GM18909 (cell line): Measurements from ENCODE around the gene ERAL1.
"Not testable (repeated sequence)": the region's sequence is repeated elsewhere in the genome, so short reads cannot be mapped to it uniquely, and the experiment has no call there.

Source experiments
- ATAC-seq: cut with Tn5 transposase; IDR thresholded peaks from one replicate; pipeline ENCODE4 v1.9.1; 2021; ENCODE audit warnings: mild to moderate bottlenecking; ENCODE audit not compliant: unreplicated experiment, poor library complexity

ERAL1 gene

GRCh38 chr17:28848667-28849066, 6.1 kb upstream of the ERAL1 start:
- ATAC-seq = not testable (repeated sequence)

DNA sequence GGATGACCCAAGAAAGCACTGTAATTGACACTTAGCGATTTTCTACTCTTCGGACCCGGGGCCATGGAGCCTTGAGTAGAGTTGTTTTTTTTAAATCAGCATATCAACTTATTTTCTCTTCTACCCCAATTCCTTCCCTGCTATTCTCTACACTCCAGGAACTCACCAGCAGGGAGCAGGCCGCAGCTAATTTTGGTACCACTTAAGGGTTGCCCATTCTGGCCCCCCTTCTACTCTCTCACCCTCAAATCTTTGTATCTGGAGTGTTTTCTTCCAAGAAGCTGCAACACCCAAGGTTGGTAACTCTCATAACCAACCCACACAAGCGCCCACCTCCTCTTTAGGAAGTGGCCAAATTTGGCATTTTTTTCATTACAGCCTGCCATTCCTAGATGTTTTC, 5.5 kb upstream of the ERAL1 start:
- no peak for ATAC-seq

GRCh38 chr17:28853295-28853694, 1.5 kb upstream of the ERAL1 start:
- no peak for ATAC-seq

DNA sequence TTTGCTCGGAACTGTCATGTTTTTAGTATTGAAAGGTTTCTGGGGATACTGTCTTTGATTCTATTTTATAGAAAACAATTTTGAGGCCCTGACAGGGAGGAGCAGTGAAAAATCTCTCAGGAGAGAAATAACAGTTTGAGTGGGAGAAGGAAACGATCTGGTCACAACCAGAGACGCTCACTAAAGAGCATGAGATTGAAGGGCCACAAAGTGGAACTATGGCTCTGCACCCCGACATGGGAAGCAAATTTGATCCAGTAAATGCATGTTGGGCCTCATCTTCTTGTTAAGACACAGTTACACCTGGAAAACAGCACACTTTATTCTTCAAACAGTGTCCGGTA, 492 bp downstream of the ERAL1 start:
- ATAC-seq = no peak

GRCh38 chr17:28856028-28856574, 1.3 kb downstream of the ERAL1 start:
- no peak for ATAC-seq

GRCh38 chr17:28857905-28858800, 3.3 kb downstream of the ERAL1 start:
- ATAC-seq = no peak

DNA sequence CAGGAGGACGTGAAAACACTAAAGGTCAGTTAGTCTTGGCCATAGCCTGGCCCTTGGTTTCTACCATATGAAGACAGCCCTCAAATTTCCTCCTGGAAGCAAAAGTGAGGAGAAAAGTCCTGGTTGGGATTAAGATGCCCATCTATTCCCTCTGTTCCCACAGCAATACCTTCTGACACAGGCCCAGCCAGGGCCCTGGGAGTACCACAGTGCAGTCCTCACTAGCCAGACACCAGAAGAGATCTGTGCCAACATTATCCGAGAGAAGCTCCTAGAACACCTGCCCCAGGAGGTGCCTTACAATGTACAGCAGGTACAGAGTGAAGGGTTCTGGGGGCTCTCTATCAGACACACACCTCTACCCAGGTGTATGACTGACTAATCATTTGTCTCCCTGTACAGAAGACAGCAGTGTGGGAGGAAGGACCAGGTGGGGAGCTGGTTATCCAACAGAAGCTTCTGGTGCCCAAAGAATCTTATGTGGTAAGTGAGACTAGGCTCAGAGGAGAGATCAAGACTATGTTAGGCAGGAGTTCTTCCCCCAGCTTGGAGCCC, 4.1 kb downstream of the ERAL1 start:
- ATAC-seq = no peak

- no peak for ATAC-seq
Measured at GRCh38 chr17:28860363-28860808, 5.6 kb downstream of the ERAL1 start.

- no peak for ATAC-seq
Measured at GRCh38 chr17:28861393-28862203, 6.8 kb downstream of the ERAL1 start.

DNA sequence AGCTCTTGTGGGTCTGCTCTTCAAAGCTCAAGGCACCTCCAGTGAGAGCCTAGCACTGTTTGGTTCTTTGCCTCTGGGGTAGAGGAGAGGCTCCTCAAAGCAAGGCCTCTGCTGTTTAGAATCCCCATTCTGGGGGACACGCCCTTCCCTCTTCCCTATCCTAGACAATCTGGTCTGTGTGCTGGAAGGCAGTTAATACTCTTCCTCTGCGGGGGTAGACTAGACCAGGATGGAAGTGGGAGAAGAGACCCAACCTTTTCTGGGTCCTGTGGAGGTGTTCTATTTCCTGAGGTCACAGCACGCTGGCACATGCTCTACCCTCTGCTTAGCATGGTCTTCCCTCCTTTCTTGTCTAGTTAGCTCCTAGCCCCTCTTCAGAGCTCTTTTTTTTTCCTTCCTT, 7.7 kb downstream of the ERAL1 start:
- ATAC-seq = no peak

DNA sequence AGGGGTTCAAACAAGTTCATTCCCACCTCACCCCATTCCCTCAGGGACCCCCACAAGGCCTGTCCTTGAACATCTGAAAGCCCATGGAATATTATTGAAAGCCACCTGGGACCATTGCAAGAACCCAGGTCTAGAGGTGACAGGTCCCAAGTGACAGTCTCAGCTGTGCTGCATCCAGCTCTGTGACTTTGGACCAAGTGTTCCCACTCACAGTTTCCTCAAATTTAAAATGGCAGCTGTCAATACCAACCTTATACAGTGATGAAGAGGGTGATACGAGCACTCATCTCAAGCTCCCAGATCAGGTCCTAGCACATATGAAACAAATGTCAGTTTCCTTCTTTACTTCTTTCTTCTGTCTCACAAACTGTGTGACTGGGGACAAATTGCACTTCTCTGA, 9.1 kb downstream of the ERAL1 start:
- no peak for ATAC-seq

GRCh38 chr17:28864991-28865849, 10.4 kb downstream of the ERAL1 start:
- ATAC-seq = no peak

DNA sequence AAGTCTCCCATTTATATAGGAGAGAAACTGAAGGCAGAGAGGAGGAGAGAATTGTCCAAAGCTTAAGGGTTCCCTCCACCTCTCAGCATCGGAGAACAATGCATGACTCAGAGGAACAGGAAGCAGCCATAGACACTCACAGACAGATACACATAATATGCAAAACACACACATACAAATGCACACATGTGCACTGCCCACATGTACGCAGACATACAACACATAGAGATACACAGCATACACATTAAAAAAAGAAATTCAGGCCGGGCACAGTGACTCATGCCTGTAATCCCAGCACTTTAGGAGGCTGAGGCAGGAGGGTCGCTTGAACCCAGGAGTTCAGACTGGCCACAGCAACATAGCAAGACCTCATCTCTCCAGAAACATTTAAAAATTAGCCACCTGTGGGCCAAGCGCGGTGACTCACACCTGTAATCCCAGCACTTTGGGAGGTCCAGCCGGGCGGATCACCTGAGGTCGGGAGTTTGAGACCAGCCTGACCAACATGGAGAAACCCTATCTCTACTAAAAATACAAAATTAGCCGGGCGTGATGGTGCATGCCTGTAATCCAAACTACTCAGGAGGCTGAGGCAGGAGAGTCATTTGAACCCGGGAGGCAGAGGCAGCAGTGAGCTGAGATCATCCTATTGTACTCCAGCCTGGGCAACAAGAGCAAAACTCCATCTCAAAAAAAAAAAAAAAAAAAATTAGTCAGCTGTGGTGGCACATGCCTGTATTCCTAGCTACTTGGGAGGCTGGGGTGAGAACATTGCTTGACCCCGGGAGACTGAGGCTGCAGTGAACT, 11.3 kb downstream of the ERAL1 start:
- ATAC-seq = no peak

DNA sequence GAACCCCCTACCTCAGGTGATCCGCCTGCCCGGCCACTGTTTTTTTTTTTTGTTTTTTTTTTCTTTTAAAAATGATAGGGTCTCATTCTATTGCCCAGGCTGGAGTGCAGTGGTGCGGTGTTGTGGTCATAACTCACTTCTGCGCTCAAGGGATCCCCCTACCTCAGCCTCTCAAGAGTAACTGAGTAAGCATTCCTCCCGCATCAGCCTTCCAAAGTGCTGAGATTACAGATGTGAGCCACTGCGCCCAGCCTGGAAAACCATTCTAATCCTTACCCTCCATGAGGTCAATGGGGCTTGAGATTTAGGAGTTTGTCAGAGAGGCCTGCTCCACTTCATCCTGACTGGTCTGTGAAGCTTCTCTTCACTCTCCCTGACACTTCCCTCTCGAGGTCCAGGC, 12.5 kb downstream of the ERAL1 start:
- ATAC-seq = no peak

DNA sequence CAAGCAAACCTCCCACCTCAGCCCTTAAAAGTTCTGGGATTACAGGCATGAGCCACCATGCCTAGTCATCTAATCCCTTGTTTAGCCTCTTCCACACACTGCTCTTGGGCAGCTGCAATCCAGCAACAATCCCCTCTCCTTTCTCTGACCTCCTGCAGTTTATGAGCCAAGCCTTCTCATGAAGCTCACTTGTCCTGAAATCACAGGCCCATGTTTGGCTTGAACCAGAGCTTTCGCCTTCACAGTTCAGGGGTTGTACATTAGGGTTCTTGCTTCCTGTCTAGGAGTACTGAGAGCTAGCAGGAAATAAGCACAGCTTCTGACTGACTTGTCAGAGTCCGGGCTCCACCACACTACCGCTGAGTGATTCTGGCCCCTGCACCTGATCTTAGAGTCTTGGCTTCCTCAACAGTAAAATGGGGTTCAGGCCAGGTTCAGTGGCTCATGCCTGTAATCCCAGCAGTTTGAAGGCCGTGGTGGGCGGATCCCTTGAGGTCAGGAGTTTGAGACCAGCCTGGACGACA, 16.3 kb downstream of the ERAL1 start:
- ATAC-seq = peak; percentile 85

DNA sequence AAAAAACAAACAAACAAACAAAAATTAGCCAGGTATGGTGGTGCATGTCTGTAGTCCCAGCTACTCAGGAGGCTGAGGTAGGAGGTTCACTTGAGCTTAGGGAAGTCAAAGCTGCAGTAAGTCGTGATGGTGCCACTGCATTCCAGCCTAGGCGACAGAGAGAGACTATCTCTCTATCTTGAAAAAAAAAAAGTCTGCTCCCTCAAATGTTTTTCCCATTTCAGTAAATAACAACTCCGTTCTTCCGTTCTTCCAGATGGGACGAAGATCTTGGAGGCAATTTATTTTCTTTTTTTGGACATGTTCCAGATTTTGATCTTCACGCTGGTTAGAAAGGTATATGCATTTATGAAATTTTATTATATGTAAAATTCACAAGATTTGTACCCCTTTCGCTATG, 19.0 kb downstream of the ERAL1 start:
- ATAC-seq = no peak

- no peak for ATAC-seq
Measured at GRCh38 chr17:28874750-28875149, 19.9 kb downstream of the ERAL1 start.

DNA sequence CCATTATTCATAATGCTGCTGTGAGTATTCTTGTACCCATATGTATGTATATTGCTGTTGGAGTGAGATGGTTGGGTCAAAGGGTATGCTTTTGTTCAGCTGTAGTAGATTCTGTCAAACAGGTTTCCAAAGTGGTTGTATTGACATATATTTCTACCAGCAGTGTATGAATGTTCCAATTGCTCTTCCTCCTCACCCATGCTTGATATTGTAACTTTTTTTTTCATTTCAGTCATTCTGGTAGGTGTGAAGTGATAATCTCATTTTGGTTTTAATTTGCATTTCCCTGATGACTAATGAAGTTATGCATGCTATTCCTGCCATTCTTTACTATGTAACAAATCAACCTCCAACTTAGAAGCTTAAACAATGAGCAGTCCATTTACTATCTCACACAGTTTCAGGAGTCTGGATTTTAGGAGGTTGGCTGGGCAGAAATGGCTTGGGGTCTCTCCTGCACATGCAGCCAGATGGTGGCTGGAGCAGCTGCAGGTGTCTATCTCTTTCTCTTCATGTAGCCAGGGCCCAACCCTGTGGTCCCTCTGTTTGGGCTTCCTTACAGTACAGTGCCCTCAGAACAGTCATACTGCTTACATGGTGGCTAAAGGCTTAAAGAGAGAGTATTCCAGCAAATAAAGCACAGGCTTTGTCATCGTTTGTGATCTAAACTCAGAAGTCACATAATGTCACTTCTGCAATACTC, 21.2 kb downstream of the ERAL1 start:
- ATAC-seq = no peak
